Smooth muscle cell of bladder (primary cell): ENCODE measurements around the gene BICD1. TPM values are rescaled to one million over a fixed set of nuclear protein-coding genes. Genes with fewer than 3 reads are reported as not detected.

Experiments
- total RNA-seq: library from RNA; depleted of rRNA; stranded (reverse); fragments of >200 nt; gene quantifications from 2 replicates; pipeline ENCODE4 v1.2.3, GENCODE V29; 2014

BICD1 gene
- total RNA-seq = 6.7 and 7.1 TPM in 2 replicates

GRCh38 chr12:32106517-32107358 is at the start of gene BICD1:
Gene BICD1, plus strand, starts transcription at chr12:32106847. Its CDS starts 485 bp downstream, at chr12:32107332.

GRCh38 chr12:32399370-32400113 is 292.9 kb downstream of the BICD1 start, which contains the start of gene FGD4:
Gene FGD4, plus strand, starts transcription at chr12:32399558.

Other genes with a start within 250 kb of the BICD1 start
- 10.8 and 15.3 TPM in 2 replicates for gene RESF1, start 147.4 kb upstream of the BICD1 start, total RNA-seq